Measurements from ENCODE around the gene YIPF2. TPM values are rescaled to one million over a fixed set of nuclear protein-coding genes. Genes with fewer than 3 reads are reported as not detected.
A peak's percentile ranks its signal among the peaks of the same experiment; 100 is the strongest.

YIPF2 gene
- total RNA-seq (100 to 1,000 TPM in 1 of 2 donors, 10 to 100 TPM in 1; 95.3 to 106 TPM), polyA plus RNA-seq (ENCODE audit: insufficient read depth, low read depth, low replicate concordance) (143 TPM)
- long read RNA-seq, donor 1, transcript YIPF2-201 (10 exons, 2,087 nt) = major isoform, 5 of 35 reads
- long read RNA-seq, donor 1, partial matches to known transcripts = 25 of 35 reads
- long read RNA-seq, donor 1, other reads (novel, unspliced or antisense) = 0 of 35 reads
- long read RNA-seq, donor 2, transcript YIPF2-204 (10 exons, 1,550 nt) = major isoform, 7 of 10 reads
- long read RNA-seq, donor 2, partial matches to known transcripts = 0 of 10 reads
- long read RNA-seq, donor 2, other reads (novel, unspliced or antisense) = 0 of 10 reads

GRCh38 chr19:10928563-10929401, at the start of gene YIPF2, which contains the start of gene TIMM29:
Gene YIPF2, minus strand, starts transcription at chr19:10928639. Its CDS starts 229 bp downstream, at chr19:10928410.
Gene TIMM29, plus strand, starts transcription at chr19:10928811. Its CDS starts 12 bp downstream, at chr19:10928823.
- peak within 1 kb of the TSS; percentile 65 to 93 for H3K27ac ChIP-seq
- peak within 1 kb of the TSS; percentile 90 to 98 for H3K4me3 ChIP-seq
- no peaks in the 10 kb centered on the region for H3K27me3 ChIP-seq
- peak; percentile 98 for DNase-seq
- no peaks in the 10 kb centered on the region for H3K9me3 ChIP-seq
- H3K36me3 ChIP-seq (ENCODE audit: low read depth, missing control alignments) = no peaks in the 10 kb centered on the region
- WGBS, 2 donors = 0 to 1% methylated on average over 42 to 71 of the region's 96 CpGs
- peak; percentile 16 for TF ChIP-seq POLR2A (IDR thresholded peaks at IDR 0.05)
- TF ChIP-seq, protein P1, sequence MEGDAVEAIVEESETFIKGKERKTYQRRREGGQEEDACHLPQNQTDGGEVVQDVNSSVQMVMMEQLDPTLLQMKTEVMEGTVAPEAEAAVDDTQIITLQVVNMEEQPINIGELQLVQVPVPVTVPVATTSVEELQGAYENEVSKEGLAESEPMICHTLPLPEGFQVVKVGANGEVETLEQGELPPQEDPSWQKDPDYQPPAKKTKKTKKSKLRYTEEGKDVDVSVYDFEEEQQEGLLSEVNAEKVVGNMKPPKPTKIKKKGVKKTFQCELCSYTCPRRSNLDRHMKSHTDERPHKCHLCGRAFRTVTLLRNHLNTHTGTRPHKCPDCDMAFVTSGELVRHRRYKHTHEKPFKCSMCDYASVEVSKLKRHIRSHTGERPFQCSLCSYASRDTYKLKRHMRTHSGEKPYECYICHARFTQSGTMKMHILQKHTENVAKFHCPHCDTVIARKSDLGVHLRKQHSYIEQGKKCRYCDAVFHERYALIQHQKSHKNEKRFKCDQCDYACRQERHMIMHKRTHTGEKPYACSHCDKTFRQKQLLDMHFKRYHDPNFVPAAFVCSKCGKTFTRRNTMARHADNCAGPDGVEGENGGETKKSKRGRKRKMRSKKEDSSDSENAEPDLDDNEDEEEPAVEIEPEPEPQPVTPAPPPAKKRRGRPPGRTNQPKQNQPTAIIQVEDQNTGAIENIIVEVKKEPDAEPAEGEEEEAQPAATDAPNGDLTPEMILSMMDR (IDR thresholded peaks at IDR 0.05) = no peak
- H3K4me1 ChIP-seq = peaks cover 17% of the 10 kb centered on the region
- intact Hi-C loops (cut with DNase I; ENCODE audit: low total_unique reads) = loop anchor here (10.0 kb wide), 1 partner anchor 54 kb away; the partner anchor contains the start of gene CARM1

- H3K27me3 ChIP-seq = no peaks in the 10 kb centered on the region
- no peak overlapping the region for H3K27ac ChIP-seq
- no peak overlapping the region for H3K4me3 ChIP-seq
- intact Hi-C loops (cut with DNase I; ENCODE audit: low total_unique reads) = no loop called here
- H3K9me3 ChIP-seq = no peaks in the 10 kb centered on the region
- WGBS, 2 donors = 82 to 97% methylated on average over 3 to 5 of the region's 5 CpGs
- no peak for TF ChIP-seq POLR2A (IDR thresholded peaks at IDR 0.05)
- TF ChIP-seq, protein P1 (IDR thresholded peaks at IDR 0.05) = no peak
- H3K36me3 ChIP-seq (ENCODE audit: low read depth, missing control alignments) = no peaks in the 10 kb centered on the region
- no peak for DNase-seq
- H3K4me1 ChIP-seq = peaks cover 18% of the 10 kb centered on the region
Observed at GRCh38 chr19:10977742-10978092, 49.3 kb upstream of the YIPF2 start.

GRCh38 chr19:10976131-10976892, 47.9 kb upstream of the YIPF2 start:
- no peak overlapping the region for H3K4me3 ChIP-seq
- no peaks in the 10 kb centered on the region for H3K9me3 ChIP-seq
- no peaks in the 10 kb centered on the region for H3K36me3 ChIP-seq (ENCODE audit: low read depth, missing control alignments)
- H3K27me3 ChIP-seq = no peaks in the 10 kb centered on the region
- DNase-seq = no peak
- WGBS, 2 donors = 56 to 62% methylated on average over 17 to 19 of the region's 19 CpGs
- H3K27ac ChIP-seq = peak overlapping the region in 1 of 2 donors; percentile 50
- intact Hi-C loops (cut with DNase I; ENCODE audit: low total_unique reads) = no loop called here
- peaks cover 18% of the 10 kb centered on the region for H3K4me1 ChIP-seq
- TF ChIP-seq POLR2A (IDR thresholded peaks at IDR 0.05) = no peak
- TF ChIP-seq, protein P1 (IDR thresholded peaks at IDR 0.05) = no peak

DNA sequence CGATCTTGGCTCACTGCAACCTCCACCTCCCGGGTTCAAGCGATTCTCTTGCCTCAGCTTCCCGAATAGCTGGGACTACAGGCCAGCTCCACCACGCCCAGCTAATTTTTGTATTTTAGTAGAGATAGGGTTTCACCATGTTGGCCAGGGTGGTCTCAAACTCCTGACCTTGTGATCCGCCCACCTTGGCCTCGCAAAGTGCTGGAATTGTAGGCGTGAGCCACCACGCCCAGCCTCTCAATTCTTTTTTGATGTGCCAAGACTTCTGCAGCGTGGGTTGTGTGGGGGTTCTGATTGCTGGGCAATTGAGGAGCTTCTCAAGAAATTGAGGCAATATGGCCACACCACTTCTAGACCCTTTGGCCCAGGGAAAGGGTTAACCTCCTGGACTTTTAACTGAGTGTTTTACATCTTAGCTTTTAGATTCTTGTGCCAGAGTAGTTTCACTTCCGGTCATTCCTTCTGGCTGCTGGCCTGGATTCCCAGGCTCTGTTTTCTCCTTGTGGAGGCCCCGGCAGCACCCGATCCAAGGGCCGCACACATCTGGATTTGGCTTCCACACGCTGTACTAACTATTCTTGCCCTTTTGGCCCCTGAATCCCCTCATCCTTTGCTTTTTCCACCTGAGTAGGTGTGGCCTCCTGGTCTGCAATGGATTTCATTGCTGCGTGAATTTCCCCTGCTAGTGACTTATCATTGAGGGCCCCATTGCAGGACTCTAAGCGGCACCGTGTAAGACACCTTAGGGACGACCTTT, 47.1 kb upstream of the YIPF2 start:
- Histone ChIP-seq H3K27me3 (no peaks in the 10 kb centered on the region), H3K9me3 (no peaks in the 10 kb centered on the region), H3K4me3 (no peak overlapping the region), H3K36me3 (ENCODE audit: low read depth, missing control alignments) (no peaks in the 10 kb centered on the region), H3K4me1 (peaks cover 18% of the 10 kb centered on the region), H3K27ac (peak overlapping the region in 1 of 2 donors; percentile 50)
- TF ChIP-seq, protein P1 (IDR thresholded peaks at IDR 0.05) = no peak
- TF ChIP-seq POLR2A (IDR thresholded peaks at IDR 0.05) = no peak
- 62 to 68% methylated on average over 19 of the region's 19 CpGs for WGBS, 2 donors
- intact Hi-C loops (cut with DNase I; ENCODE audit: low total_unique reads) = no loop called here
- peak; percentile 74 for DNase-seq

Measured in testis (tissue), 5 donors.